Panc1 (cell line): ENCODE measurements around the gene EAF1.

Source experiments
- POLR2AphosphoS5 ChIP-seq: IDR thresholded peaks from 2 replicates; pipeline ENCODE4 v1.6.1; 2012; ENCODE audit warnings: mild to moderate bottlenecking, low read depth, low read length, moderate library complexity
- SIN3A ChIP-seq: IDR thresholded peaks from 2 replicates; pipeline ENCODE4 v1.6.1; 2012; ENCODE audit warnings: low read depth, mild to moderate bottlenecking, low read length, moderate library complexity, borderline replicate concordance; ENCODE audit not compliant: insufficient read depth
- TCF7L2 ChIP-seq: IDR thresholded peaks from 2 replicates; pipeline ENCODE4 v1.6.1; 2011; ENCODE audit warnings: mild to moderate bottlenecking, low read depth, low read length, inconsistent platforms
- TF ChIP-seq, protein P1 (sequence below): fragments of 450-650 bp; IDR thresholded peaks from 2 replicates; pipeline ENCODE4 v1.5.1; 2017; ENCODE audit warnings: mild to moderate bottlenecking
- TF ChIP-seq, protein P2 (sequence below), 2 experiments: IDR thresholded peaks; 2 replicates each; pipeline ENCODE4 v1.6.1; 2011 to 2012; ENCODE audit warnings: low read depth in 2 of 2, control low read depth in 1 of 2, low read length in 1 of 2, mild to moderate bottlenecking in 1 of 2, moderate library complexity in 1 of 2; ENCODE audit not compliant: insufficient read depth in 1 of 2

DNA sequence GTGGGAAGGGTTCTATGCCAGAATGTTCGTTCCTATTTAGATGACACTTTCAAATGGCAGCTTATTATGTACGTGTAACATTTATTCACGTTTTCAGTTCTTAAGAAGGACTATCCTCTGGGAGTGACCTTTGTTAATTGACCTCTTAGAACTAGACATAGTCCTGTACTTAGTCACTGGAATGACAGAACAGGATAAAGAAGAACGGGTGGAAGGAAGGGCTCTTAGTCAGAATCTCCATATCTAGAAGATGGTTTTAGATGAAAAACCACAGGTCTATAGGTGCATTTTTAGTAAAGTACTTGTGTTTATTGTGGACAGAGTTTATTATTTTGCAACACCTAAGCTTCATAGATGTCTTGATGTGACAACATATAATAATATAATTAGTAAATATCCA is 6.5 kb upstream of the EAF1 start:
- TF ChIP-seq, protein P1, sequence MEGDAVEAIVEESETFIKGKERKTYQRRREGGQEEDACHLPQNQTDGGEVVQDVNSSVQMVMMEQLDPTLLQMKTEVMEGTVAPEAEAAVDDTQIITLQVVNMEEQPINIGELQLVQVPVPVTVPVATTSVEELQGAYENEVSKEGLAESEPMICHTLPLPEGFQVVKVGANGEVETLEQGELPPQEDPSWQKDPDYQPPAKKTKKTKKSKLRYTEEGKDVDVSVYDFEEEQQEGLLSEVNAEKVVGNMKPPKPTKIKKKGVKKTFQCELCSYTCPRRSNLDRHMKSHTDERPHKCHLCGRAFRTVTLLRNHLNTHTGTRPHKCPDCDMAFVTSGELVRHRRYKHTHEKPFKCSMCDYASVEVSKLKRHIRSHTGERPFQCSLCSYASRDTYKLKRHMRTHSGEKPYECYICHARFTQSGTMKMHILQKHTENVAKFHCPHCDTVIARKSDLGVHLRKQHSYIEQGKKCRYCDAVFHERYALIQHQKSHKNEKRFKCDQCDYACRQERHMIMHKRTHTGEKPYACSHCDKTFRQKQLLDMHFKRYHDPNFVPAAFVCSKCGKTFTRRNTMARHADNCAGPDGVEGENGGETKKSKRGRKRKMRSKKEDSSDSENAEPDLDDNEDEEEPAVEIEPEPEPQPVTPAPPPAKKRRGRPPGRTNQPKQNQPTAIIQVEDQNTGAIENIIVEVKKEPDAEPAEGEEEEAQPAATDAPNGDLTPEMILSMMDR = no peak
- TF ChIP-seq, protein P2, sequence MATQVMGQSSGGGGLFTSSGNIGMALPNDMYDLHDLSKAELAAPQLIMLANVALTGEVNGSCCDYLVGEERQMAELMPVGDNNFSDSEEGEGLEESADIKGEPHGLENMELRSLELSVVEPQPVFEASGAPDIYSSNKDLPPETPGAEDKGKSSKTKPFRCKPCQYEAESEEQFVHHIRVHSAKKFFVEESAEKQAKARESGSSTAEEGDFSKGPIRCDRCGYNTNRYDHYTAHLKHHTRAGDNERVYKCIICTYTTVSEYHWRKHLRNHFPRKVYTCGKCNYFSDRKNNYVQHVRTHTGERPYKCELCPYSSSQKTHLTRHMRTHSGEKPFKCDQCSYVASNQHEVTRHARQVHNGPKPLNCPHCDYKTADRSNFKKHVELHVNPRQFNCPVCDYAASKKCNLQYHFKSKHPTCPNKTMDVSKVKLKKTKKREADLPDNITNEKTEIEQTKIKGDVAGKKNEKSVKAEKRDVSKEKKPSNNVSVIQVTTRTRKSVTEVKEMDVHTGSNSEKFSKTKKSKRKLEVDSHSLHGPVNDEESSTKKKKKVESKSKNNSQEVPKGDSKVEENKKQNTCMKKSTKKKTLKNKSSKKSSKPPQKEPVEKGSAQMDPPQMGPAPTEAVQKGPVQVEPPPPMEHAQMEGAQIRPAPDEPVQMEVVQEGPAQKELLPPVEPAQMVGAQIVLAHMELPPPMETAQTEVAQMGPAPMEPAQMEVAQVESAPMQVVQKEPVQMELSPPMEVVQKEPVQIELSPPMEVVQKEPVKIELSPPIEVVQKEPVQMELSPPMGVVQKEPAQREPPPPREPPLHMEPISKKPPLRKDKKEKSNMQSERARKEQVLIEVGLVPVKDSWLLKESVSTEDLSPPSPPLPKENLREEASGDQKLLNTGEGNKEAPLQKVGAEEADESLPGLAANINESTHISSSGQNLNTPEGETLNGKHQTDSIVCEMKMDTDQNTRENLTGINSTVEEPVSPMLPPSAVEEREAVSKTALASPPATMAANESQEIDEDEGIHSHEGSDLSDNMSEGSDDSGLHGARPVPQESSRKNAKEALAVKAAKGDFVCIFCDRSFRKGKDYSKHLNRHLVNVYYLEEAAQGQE (IDR thresholded peaks at IDR 0.05; ENCODE audit: insufficient read depth in 1 of 2, low read depth in 2 of 2, low read length in 1 of 2) = no peak
- TF ChIP-seq SIN3A (no peak), POLR2AphosphoS5 (no peak), TCF7L2 (no peak)
